HepG2 (cell line): ENCODE results near the gene SMIM13.

Source experiments
- ARID2 ChIP-seq: sonication (generic); formaldehyde crosslinking; IDR thresholded peaks from 2 replicates; pipeline ENCODE4 v1.8.1; 2022; ENCODE audit warnings: mild to moderate bottlenecking, missing genetic modification reagents, borderline replicate concordance
- JUND ChIP-seq: sonication (generic); formaldehyde crosslinking; IDR thresholded peaks from 2 replicates; pipeline ENCODE4 v1.8.0; 2022; ENCODE audit warnings: mild to moderate bottlenecking, missing genetic modification reagents
- NR2F6 ChIP-seq, 2 experiments: IDR thresholded peaks; 2 replicates each; pipeline ENCODE4 v1.6.1; 2016; ENCODE audit warnings: antibody characterized with exemption in 1 of 2, mild to moderate bottlenecking in 1 of 2
- PBX2 ChIP-seq: IDR thresholded peaks from 2 replicates; pipeline ENCODE4 v1.6.1; 2016; ENCODE audit warnings: control low read depth
- POLR2AphosphoS5 ChIP-seq: IDR thresholded peaks from 2 replicates; pipeline ENCODE4 v1.6.1; 2012; ENCODE audit warnings: low read depth, low read length
- RNF219 ChIP-seq: sonication (generic); formaldehyde crosslinking; IDR thresholded peaks from 2 replicates; pipeline ENCODE4 v1.5.0; 2020; ENCODE audit warnings: mild to moderate bottlenecking, missing genetic modification reagents
- TFAP4 ChIP-seq: sonication (generic); IDR thresholded peaks from 2 replicates; pipeline ENCODE4 v1.6.1; 2016; ENCODE audit warnings: low read depth, borderline replicate concordance
- ZKSCAN1 ChIP-seq: fragments of 150-350 bp; IDR thresholded peaks from 2 replicates; pipeline ENCODE4 v1.6.1; 2014; ENCODE audit warnings: low read length
- ZNF274 ChIP-seq: sonication (generic); formaldehyde crosslinking; IDR thresholded peaks from 2 replicates; pipeline ENCODE4 v1.5.1; 2020; ENCODE audit warnings: mild to moderate bottlenecking, missing genetic modification reagents
- ZNF678 ChIP-seq: sonication (generic); formaldehyde crosslinking; IDR thresholded peaks from 2 replicates; pipeline ENCODE4 v1.4.0; 2020; ENCODE audit warnings: mild to moderate bottlenecking, missing genetic modification reagents
- ZNF720 ChIP-seq: sonication (generic); formaldehyde crosslinking; IDR thresholded peaks from 2 replicates; pipeline ENCODE4 v1.4.0; 2020; ENCODE audit warnings: missing genetic modification reagents
- ZNF816 ChIP-seq: sonication (generic); formaldehyde crosslinking; IDR thresholded peaks from 2 replicates; pipeline ENCODE4 v1.8.0; 2022; ENCODE audit warnings: missing genetic modification reagents, mild to moderate bottlenecking, borderline replicate concordance
- TF ChIP-seq, protein P1 (sequence below): sonication (generic); formaldehyde crosslinking; IDR thresholded peaks from 2 replicates; pipeline ENCODE4 v1.5.0; 2020; ENCODE audit warnings: mild to moderate bottlenecking, missing genetic modification reagents, moderate library complexity
- TF ChIP-seq, protein P2 (sequence below): sonication (generic); formaldehyde crosslinking; IDR thresholded peaks from 2 replicates; pipeline ENCODE4 v1.4.0; 2020; ENCODE audit warnings: mild to moderate bottlenecking, missing genetic modification reagents

DNA sequence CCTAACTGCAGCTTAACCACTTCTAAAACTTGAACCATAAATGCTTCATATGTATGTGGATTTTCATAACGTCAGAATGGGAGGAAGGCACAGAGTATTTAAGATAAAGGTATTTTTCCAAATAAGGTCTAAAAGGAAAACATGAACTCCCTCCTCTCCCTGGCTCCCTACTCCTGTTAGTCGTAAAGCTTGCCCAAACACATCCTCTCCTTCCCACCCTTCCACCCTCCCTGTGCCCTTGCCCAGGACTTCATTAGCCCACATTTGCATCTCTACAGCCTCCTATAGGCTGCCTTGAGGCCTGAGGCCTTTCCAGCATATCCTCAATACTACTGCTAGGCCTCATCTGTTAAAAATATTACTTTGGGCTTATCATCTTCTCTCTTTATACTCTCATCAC lies 17.1 kb upstream of the SMIM13 start:
- no peak for TF ChIP-seq ZNF274 (CRISPR knock-in tag)
- TF ChIP-seq PBX2 (CRISPR knock-in tag) = no peak
- no peak for TF ChIP-seq POLR2AphosphoS5
- no peak for TF ChIP-seq ZKSCAN1
- TF ChIP-seq, protein P1, sequence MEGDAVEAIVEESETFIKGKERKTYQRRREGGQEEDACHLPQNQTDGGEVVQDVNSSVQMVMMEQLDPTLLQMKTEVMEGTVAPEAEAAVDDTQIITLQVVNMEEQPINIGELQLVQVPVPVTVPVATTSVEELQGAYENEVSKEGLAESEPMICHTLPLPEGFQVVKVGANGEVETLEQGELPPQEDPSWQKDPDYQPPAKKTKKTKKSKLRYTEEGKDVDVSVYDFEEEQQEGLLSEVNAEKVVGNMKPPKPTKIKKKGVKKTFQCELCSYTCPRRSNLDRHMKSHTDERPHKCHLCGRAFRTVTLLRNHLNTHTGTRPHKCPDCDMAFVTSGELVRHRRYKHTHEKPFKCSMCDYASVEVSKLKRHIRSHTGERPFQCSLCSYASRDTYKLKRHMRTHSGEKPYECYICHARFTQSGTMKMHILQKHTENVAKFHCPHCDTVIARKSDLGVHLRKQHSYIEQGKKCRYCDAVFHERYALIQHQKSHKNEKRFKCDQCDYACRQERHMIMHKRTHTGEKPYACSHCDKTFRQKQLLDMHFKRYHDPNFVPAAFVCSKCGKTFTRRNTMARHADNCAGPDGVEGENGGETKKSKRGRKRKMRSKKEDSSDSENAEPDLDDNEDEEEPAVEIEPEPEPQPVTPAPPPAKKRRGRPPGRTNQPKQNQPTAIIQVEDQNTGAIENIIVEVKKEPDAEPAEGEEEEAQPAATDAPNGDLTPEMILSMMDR (CRISPR knock-in tag) = no peak
- no peak for TF ChIP-seq NR2F6 (IDR thresholded peaks at IDR 0.05)
- no peak for TF ChIP-seq NR2F6 (CRISPR knock-in tag; IDR thresholded peaks at IDR 0.05)
- TF ChIP-seq, protein P2, sequence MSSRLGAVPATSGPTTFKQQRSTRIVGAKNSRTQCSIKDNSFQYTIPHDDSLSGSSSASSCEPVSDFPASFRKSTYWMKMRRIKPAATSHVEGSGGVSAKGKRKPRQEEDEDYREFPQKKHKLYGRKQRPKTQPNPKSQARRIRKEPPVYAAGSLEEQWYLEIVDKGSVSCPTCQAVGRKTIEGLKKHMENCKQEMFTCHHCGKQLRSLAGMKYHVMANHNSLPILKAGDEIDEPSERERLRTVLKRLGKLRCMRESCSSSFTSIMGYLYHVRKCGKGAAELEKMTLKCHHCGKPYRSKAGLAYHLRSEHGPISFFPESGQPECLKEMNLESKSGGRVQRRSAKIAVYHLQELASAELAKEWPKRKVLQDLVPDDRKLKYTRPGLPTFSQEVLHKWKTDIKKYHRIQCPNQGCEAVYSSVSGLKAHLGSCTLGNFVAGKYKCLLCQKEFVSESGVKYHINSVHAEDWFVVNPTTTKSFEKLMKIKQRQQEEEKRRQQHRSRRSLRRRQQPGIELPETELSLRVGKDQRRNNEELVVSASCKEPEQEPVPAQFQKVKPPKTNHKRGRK (CRISPR knock-in tag) = no peak
- no peak for TF ChIP-seq ZNF720
- TF ChIP-seq TFAP4 = no peak
- no peak for TF ChIP-seq JUND (CRISPR knock-in tag)
- TF ChIP-seq ARID2 (CRISPR knock-in tag) = no peak
- no peak for TF ChIP-seq RNF219 (CRISPR knock-in tag)
- no peak for TF ChIP-seq ZNF678 (CRISPR knock-in tag)
- no peak for TF ChIP-seq ZNF816
